ENCODE data around the gene COL5A2.

Gene COL5A2

DNA sequence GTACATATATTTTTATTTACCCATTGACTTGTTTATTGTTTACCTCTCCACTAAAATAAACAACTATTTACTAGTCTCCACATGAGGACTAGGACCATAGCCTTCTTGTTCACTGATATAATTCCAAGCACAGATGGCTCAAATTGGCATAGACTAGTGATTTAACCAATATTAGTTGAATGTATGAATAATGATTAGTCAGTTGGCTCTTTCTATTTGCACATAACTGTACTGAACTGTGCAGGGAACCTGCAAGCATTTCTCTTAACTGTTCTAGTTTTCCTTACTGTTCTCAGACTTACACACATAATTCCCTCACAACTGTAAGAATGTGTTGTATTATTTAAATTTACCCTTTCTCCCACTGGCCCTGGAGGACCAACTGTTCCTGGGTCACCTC, 113.5 kb downstream of the COL5A2 start:
- ChIA-PET CTCF (no interaction called here), POLR2A (no interaction called here)
- no peak for TF ChIP-seq CTCF (IDR thresholded peaks at IDR 0.05; ENCODE audit: insufficient read depth, low read length, missing control alignments)
- no peak overlapping the region for H3K4me3 ChIP-seq (ENCODE audit: low read depth, low read length)
- no peak for DNase-seq (ENCODE audit: low read depth, low spot score)

- ChIA-PET POLR2A (no interaction called here), CTCF (interaction anchor here (0.8 kb wide), 1 partner anchor 9 kb away, joined by 3 read pairs; no protein-coding TSS in a partner anchor)
- no peak for TF ChIP-seq CTCF (IDR thresholded peaks at IDR 0.05; ENCODE audit: insufficient read depth, low read length, missing control alignments)
- no peak overlapping the region for H3K4me3 ChIP-seq (ENCODE audit: low read depth, low read length)
- DNase-seq (ENCODE audit: low read depth, low spot score): no peak
These were observed 119.4 kb downstream of the COL5A2 start for GRCh38 chr2:189060096-189060642.

- no peak for DNase-seq (ENCODE audit: low read depth, low spot score)
- ChIA-PET POLR2A (no interaction called here), CTCF (no interaction called here)
- H3K4me3 ChIP-seq (ENCODE audit: low read depth, low read length): no peak overlapping the region
- TF ChIP-seq CTCF (IDR thresholded peaks at IDR 0.05; ENCODE audit: insufficient read depth, low read length, missing control alignments): no peak
These were observed 122.2 kb downstream of the COL5A2 start for GRCh38 chr2:189057316-189057715.

- POLR2A ChIA-PET: no interaction called here
- no peak overlapping the region for H3K4me3 ChIP-seq (ENCODE audit: low read depth, low read length)
- no peak for DNase-seq (ENCODE audit: low read depth, low spot score)
- TF ChIP-seq CTCF (IDR thresholded peaks at IDR 0.05; ENCODE audit: insufficient read depth, low read length, missing control alignments): no peak
- CTCF ChIA-PET: no interaction called here
These were observed 123.1 kb downstream of the COL5A2 start for GRCh38 chr2:189056200-189057106.

- ChIA-PET CTCF (interaction anchor here (0.6 to 2.0 kb wide), 5 partner anchors 10 to 238 kb away, joined by 3 to 6 read pairs (median 3); no protein-coding TSS in a partner anchor), POLR2A (interaction anchor here (0.7 kb wide), 1 partner anchor 231 kb away, joined by 3 read pairs; no protein-coding TSS in a partner anchor)
- no peak overlapping the region for H3K4me3 ChIP-seq (ENCODE audit: low read depth, low read length)
- TF ChIP-seq CTCF (IDR thresholded peaks at IDR 0.05; ENCODE audit: insufficient read depth, low read length, missing control alignments): no peak
- no peak for DNase-seq (ENCODE audit: low read depth, low spot score)
These were observed 129.3 kb downstream of the COL5A2 start for GRCh38 chr2:189050165-189050712.

GRCh38 chr2:189049709-189050164, 129.8 kb downstream of the COL5A2 start:
- ChIA-PET CTCF (interaction anchor here (0.6 to 1.5 kb wide), 3 partner anchors 11 to 239 kb away, joined by 3 read pairs; no protein-coding TSS in a partner anchor), POLR2A (interaction anchor here (0.7 kb wide), 1 partner anchor 231 kb away, joined by 3 read pairs; no protein-coding TSS in a partner anchor)
- DNase-seq (ENCODE audit: low read depth, low spot score): peak; percentile 12
- no peak for TF ChIP-seq CTCF (IDR thresholded peaks at IDR 0.05; ENCODE audit: insufficient read depth, low read length, missing control alignments)
- H3K4me3 ChIP-seq (ENCODE audit: low read depth, low read length): no peak overlapping the region

All from AG04449 (cell line).